Muscle of leg (tissue), 11 donors: ENCODE measurements around the gene YKT6. TPM values are rescaled to one million over a fixed set of nuclear protein-coding genes. Genes with fewer than 3 reads are reported as not detected.
"Not testable (repeated sequence)": the region's sequence is repeated elsewhere in the genome, so short reads cannot be mapped to it uniquely, and the experiment has no call there.

Source experiments
- DNase-seq: peaks from one replicate; pipeline ENCODE4 v3.0.0; 2013
- H3K27ac ChIP-seq: one replicate; pipeline ENCODE4 v1.5.1; 2013; ENCODE audit warnings: mild to moderate bottlenecking, low read length, control low read depth
- H3K27me3 ChIP-seq: one replicate; pipeline ENCODE4 v1.6.1; 2013; ENCODE audit warnings: low read length; ENCODE audit not compliant: control insufficient read depth, insufficient read depth
- H3K36me3 ChIP-seq: one replicate; pipeline ENCODE4 v1.6.1; 2013; ENCODE audit warnings: low read length; ENCODE audit not compliant: control insufficient read depth, insufficient read depth
- H3K4me1 ChIP-seq: one replicate; pipeline ENCODE4 v1.6.1; 2013; ENCODE audit warnings: low read length; ENCODE audit not compliant: control insufficient read depth, insufficient read depth
- H3K4me3 ChIP-seq: one replicate; pipeline ENCODE4 v1.5.1; 2013; ENCODE audit warnings: low read length, control low read depth
- H3K9me3 ChIP-seq: replicated peaks from 2 replicates; pipeline ENCODE4 v1.6.1; 2013; ENCODE audit warnings: low read depth, low read length; ENCODE audit not compliant: control insufficient read depth
- WGBS: methylation state at CpG from one replicate; pipeline ENCODE4 v1.1.5; 2013; ENCODE audit warnings: missing lambda C conversion rate; ENCODE audit not compliant: insufficient coverage; 5-methylcytosine and 5-hydroxymethylcytosine counted together
- polyA plus RNA-seq, 8 donors: library from polyadenylated mRNA; unstranded; fragments of 120-200 nt; gene quantifications; one replicate each; pipeline versions ENCODE4 v1.2.1 to v1.2.3, GENCODE V29; 2013; ENCODE audit warnings: inconsistent platforms in 1 of 8, low replicate concordance in 1 of 8; ENCODE audit not compliant: insufficient read length in 8 of 8, insufficient read depth in 1 of 8
- total RNA-seq: library from RNA; stranded (reverse); fragments of 120-200 nt; gene quantifications from one replicate; pipeline ENCODE4 v1.2.4, GENCODE V29; 2013

The YKT6 gene
- total and polyA plus RNA-seq, 9 donors = 37.9 to 77.2 (median 72.1) TPM

DNA sequence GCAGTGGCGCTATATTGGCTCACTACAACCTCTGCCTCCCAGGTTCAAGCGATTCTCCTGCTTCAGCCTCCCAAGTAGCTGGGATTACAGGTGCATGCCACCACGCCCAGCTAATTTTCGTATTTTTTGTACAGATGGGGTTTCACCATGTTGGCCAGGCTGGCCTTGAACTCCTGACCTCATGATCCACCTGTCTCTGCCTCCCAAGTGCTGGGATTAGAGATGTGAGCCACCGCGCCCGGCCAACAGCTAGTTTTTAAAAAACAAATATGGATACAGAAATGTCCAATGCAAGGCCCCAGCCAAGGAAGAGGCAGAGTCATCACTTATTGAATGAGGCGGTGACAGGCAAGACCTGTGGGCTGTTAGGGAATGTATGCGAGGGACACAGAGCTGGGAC is 28.9 kb upstream of the YKT6 start:
- H3K9me3 ChIP-seq, H3K27ac ChIP-seq, H3K36me3 ChIP-seq, H3K27me3 ChIP-seq, H3K4me1 ChIP-seq, H3K4me3 ChIP-seq, DNase-seq: not testable (repeated sequence)
- 88% methylated on average over 3 of the region's 9 CpGs for WGBS

- Histone ChIP-seq H3K27ac (no peak overlapping the region), H3K27me3 (peaks cover 4% of the 10 kb centered on the region), H3K4me1 (no peaks in the 10 kb centered on the region), H3K9me3 (no peaks in the 10 kb centered on the region), H3K4me3 (no peak overlapping the region), H3K36me3 (no peaks in the 10 kb centered on the region)
- no peak for DNase-seq
Observed at GRCh38 chr7:44172352-44172751, 28.4 kb upstream of the YKT6 start.

- H3K36me3 ChIP-seq = no peaks in the 10 kb centered on the region
- WGBS = no CpG with 5 or more reads among the region's 6 CpGs
- peaks cover 5% of the 10 kb centered on the region for H3K27me3 ChIP-seq
- no peak for DNase-seq
- no peaks in the 10 kb centered on the region for H3K9me3 ChIP-seq
- H3K27ac ChIP-seq = no peak overlapping the region
- no peak overlapping the region for H3K4me3 ChIP-seq
- no peaks in the 10 kb centered on the region for H3K4me1 ChIP-seq
Observed at GRCh38 chr7:44172803-44173424, 27.9 kb upstream of the YKT6 start.

DNA sequence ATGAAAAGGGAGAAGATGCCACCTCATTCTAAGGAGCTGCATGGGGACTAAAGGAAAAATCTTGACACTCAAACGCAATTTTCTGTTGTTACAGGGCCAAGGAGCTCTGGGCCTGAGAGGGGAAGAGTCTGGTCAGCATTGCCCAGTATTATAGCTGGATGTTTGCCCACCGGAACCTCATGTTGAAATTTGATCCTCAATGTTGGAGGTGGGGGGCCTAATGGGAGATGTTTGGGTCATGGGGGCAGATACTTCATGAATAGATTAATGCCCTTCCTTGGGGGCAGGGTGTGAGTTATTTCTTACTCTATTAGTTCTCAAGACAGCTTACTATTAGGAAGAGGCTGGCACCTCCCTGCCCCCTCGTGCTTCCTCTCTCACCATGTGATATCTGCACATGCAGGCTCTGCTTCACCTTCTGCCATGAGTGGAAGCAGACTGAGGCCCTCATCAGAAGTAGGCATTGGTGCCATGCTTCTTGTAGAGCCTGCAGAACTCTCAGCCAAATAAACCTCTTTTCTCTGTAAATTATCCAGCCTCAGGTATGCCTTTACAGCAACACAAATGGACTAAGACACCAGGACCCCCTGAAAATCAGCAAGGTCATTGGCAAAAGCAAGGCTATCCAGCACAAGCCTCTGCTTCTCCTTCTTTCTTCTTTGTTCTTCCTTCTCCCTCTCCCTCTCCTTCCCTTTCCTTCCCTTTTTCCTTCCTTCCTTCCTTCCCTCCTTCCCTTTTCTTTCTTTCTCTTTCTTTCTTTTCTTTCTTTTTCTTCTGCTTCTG is 26.7 kb upstream of the YKT6 start:
- Histone ChIP-seq H3K27me3 (peaks cover 7% of the 10 kb centered on the region), H3K36me3 (no peaks in the 10 kb centered on the region), H3K27ac (no peak overlapping the region), H3K4me1 (peaks cover 2% of the 10 kb centered on the region), H3K9me3 (no peaks in the 10 kb centered on the region), H3K4me3 (no peak overlapping the region)
- WGBS = 44% methylated on average over 2 of the region's 3 CpGs
- no peak for DNase-seq

GRCh38 chr7:44174694-44174948 is 26.2 kb upstream of the YKT6 start:
- not testable (repeated sequence) for H3K36me3 ChIP-seq, H3K27me3 ChIP-seq, H3K27ac ChIP-seq, H3K9me3 ChIP-seq, H3K4me3 ChIP-seq, DNase-seq, H3K4me1 ChIP-seq
- WGBS = no CpG with 5 or more reads among the region's 1 CpG

DNA sequence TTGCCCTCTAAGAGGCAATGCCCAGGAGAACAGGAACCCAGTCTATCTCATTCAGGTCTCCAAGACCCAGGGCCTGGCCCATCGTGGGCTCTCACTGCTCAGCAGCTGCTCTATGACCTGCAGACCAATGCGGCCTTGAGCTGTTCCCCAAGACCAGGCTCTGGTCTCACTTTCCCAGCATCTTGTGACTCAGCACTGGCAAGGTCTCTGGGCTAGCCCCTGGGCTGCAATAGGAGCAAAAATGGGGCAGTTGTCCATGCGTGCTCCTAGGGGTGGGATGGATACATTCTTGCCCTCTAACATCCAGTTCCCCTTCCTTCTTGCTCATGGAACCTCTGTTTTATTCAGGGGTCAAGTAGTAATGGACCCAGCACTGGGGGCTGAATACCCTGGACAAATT is 25.0 kb upstream of the YKT6 start:
- no peaks in the 10 kb centered on the region for H3K9me3 ChIP-seq
- H3K36me3 ChIP-seq = no peaks in the 10 kb centered on the region
- H3K27me3 ChIP-seq = peaks cover 5% of the 10 kb centered on the region
- no peak overlapping the region for H3K27ac ChIP-seq
- WGBS = 79% methylated on average over 2 of the region's 3 CpGs
- H3K4me3 ChIP-seq = no peak overlapping the region
- DNase-seq = no peak
- peaks cover 2% of the 10 kb centered on the region for H3K4me1 ChIP-seq

DNA sequence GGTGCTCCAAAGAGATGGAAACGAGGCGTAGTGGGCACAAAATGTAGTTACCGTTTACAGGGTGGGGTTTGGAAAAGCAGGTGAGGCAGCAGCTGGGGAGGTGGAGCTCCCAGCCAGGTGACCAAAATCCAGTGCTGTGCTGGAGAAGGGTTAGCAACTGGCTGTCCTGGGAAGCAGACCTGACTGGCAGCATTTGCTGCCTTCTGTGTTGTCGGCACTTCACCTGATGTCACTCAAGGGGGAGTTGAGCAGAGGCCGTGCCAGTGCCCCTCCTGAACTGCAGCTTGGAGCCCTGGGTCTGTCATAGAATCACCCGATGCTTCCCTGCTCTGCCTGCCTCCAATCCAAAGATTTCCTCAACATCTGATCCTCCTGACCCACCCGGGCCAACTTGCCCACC is 24.3 kb upstream of the YKT6 start:
- Histone ChIP-seq H3K9me3 (no peaks in the 10 kb centered on the region), H3K4me3 (no peak overlapping the region), H3K27me3 (peaks cover 5% of the 10 kb centered on the region), H3K36me3 (no peaks in the 10 kb centered on the region), H3K4me1 (peaks cover 2% of the 10 kb centered on the region), H3K27ac (no peak overlapping the region)
- DNase-seq = no peak
- WGBS = 80% methylated on average over 5 of the region's 7 CpGs

DNA sequence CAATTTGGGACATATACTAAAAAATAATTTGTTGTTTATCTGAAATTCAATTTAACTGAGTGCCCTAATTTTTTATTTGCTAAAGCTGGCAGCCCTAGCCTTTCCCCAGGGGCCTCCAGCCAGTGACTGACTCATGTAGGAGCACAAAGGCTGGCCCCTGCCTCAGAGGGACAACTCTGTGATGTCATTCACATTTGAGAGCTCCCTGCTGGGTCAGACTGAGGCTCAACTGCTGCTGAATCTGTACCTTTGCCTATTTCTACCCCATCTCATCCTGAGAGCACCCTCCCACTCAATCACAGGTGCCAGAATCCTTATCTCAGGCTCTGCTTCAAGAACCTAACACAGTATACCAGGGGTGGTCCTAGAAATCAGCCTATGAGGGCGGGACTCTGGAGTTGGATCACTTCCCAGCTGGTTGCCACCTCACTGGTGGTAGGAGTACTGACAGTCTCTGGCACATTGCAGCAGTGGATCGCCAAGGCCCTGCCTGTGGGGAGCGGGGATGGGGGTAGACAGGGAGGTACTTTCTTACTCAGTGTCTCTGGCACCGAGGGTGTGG is 23.1 kb upstream of the YKT6 start:
- Histone ChIP-seq H3K27ac (no peak overlapping the region), H3K36me3 (no peaks in the 10 kb centered on the region), H3K27me3 (peaks cover 6% of the 10 kb centered on the region), H3K4me1 (peaks cover 2% of the 10 kb centered on the region), H3K4me3 (no peak overlapping the region), H3K9me3 (peaks cover 6% of the 10 kb centered on the region)
- no peak for DNase-seq
- WGBS = 72% methylated on average over 3 of the region's 4 CpGs

DNA sequence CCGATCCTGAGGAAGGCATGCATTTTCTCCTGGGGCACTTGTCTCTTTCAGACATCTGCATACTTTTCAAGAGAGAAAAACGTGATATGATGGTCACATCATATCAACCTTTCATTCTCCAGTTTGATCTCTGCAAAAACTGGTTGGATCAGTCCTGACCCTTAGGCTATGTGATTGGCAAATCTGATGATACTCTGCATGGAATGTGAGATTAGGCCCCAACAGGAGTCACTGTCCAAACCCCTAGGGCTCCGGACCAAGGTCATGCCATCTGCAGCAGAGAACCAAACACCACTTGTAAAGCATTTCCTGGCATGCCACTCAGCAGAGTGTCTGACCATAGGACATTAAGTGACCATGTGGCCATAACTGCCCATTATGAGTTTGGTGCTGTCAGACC is 20.1 kb upstream of the YKT6 start:
- Histone ChIP-seq H3K4me1 (peaks cover 23% of the 10 kb centered on the region), H3K4me3 (no peak overlapping the region), H3K36me3 (no peaks in the 10 kb centered on the region), H3K27ac (no peak overlapping the region), H3K27me3 (peaks cover 11% of the 10 kb centered on the region), H3K9me3 (peaks cover 12% of the 10 kb centered on the region)
- DNase-seq = no peak
- 86% methylated on average over 1 of the region's 3 CpGs for WGBS

- Histone ChIP-seq H3K4me3 (no peak overlapping the region), H3K4me1 (peaks cover 37% of the 10 kb centered on the region), H3K9me3 (peaks cover 12% of the 10 kb centered on the region), H3K27me3 (peaks cover 10% of the 10 kb centered on the region), H3K27ac (no peak overlapping the region), H3K36me3 (no peaks in the 10 kb centered on the region)
- WGBS = 85% methylated on average over 5 of the region's 5 CpGs
- DNase-seq = no peak
Observed at GRCh38 chr7:44182827-44183226, 18.0 kb upstream of the YKT6 start.
